GM19395 (cell line): ENCODE results near the gene SRSF4.

Experiments
- ATAC-seq: cut with Tn5 transposase; IDR thresholded peaks from one replicate; pipeline ENCODE4 v1.9.1; 2021; ENCODE audit warnings: mild to moderate bottlenecking, moderate library complexity; ENCODE audit not compliant: unreplicated experiment

The SRSF4 gene

GRCh38 chr1:29201595-29202051, 19.9 kb upstream of the SRSF4 start:
- ATAC-seq = no peak

GRCh38 chr1:29200906-29201594, 19.4 kb upstream of the SRSF4 start:
- ATAC-seq = no peak

DNA sequence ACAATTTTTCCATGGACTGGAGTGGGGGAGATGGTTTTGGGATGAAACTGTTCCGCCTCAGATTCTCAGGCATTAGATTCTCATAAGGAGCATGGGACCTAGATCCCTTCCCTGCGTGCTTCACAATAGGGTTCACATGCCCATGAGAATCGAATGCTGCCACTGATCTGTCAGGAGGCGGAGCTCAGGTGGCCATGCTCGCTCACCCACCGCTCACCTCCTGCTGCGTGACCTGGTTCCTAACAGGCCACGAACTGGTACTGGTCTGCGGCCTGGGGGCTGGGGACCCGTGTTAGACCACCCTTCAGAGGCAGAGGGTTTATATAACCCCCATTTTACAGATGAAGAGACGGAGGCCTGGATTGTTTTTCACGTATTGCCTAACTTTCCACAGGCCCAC, 16.3 kb upstream of the SRSF4 start:
- ATAC-seq = no peak

- no peak for ATAC-seq
These were observed 15.9 kb upstream of the SRSF4 start for GRCh38 chr1:29197590-29197924.

GRCh38 chr1:29196863-29197589, 15.3 kb upstream of the SRSF4 start:
- no peak for ATAC-seq

DNA sequence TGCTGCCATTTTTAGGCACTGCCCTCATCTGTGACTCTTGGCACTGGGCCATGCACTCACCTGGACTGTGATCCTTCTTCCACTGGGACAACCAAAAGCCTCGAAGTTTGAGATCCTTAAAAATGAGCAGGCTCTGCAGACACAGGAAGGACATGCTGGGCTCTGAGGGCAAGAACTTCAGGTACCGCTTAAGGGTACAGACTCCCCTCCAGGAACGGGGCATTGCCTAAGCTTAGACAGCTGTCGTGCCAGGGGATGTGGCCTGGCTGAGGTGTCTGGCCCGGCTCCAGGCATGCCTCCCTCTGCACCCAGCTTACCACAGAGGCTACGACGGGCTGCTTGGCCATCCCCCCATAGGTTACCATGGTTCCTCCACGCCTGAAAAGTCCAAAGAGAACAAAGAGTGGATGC, 14.2 kb upstream of the SRSF4 start:
- no peak for ATAC-seq

- no peak for ATAC-seq
These were observed 12.3 kb upstream of the SRSF4 start for GRCh38 chr1:29193879-29194455.

GRCh38 chr1:29190718-29191117, 9.0 kb upstream of the SRSF4 start:
- ATAC-seq = no peak

GRCh38 chr1:29186707-29187106, 5.0 kb upstream of the SRSF4 start:
- ATAC-seq = no peak

- ATAC-seq = no peak
These were observed 4.6 kb upstream of the SRSF4 start for GRCh38 chr1:29186252-29186651.

GRCh38 chr1:29183287-29183686, 1.6 kb upstream of the SRSF4 start:
- ATAC-seq = no peak

- no peak for ATAC-seq
These were observed 945 bp downstream of the SRSF4 start for GRCh38 chr1:29180497-29181412.

- no peak for ATAC-seq
These were observed 2.0 kb downstream of the SRSF4 start for GRCh38 chr1:29179641-29180184.

GRCh38 chr1:29177022-29177705, 4.5 kb downstream of the SRSF4 start:
- ATAC-seq = no peak

GRCh38 chr1:29176576-29176975, 5.1 kb downstream of the SRSF4 start:
- no peak for ATAC-seq

DNA sequence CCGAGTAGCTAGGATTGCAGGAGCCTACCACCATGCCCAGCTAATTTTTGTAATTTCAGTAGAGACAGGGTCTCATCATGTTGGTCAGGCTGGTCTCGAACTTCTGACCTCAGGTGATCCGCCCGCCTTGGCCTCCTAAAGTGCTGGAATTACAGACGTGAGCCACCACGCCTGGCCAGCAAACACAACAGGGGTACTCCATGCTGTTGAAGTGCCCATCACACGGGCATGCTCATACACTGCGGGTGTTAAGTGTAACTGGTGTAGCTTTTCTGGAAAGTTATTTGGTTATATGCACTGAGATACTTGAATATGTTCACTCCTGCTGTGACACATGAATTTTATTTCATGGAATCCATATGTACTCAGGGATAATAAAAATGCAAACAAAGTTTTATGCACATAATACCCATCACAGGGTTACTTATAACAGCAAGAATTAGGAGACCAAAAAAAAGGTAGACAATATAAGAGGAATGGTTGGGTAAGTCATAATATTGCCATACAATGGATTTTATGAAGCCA, 9.2 kb downstream of the SRSF4 start:
- ATAC-seq = no peak

- ATAC-seq = no peak
These were observed 10.2 kb downstream of the SRSF4 start for GRCh38 chr1:29171521-29171920.

DNA sequence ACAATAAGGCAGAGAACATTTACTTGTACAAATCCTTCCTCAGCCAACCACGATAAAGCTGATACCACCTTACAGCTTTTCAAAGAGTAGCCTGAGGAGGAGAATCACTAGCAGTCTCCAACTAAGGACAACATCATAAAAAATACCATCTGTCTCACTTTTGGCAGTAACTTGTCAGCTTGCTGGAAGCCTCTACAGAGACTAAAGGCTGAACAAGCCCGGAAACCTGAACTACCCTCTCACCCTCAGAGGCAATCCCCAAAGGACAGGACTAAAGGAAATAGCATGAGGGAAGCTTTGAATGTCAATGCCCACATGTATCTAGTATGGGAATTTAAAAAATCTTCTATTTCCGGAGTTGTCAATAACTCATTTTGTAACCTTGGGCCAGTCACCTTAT, 10.6 kb downstream of the SRSF4 start:
- ATAC-seq = no peak

GRCh38 chr1:29169976-29170375, 11.7 kb downstream of the SRSF4 start:
- ATAC-seq = no peak

DNA sequence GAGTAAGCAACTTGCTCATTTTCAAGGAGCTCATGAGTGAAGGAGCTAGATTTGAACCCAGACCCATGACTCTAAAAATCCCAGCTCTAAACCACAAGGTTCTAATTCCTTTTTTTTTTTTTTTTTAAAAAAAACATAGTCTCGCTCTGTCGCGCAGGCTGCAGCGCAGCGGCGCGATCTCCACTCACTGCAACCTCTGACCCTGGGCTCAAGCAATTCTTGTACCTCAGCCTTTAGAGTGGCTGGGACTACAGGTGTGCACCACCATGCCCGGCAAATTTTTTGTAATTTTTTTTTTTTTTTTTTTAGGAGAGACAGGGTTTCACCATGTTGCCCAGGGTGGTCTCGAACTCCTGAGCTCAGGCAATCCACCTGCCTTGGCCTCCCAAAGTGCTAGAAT, 13.8 kb downstream of the SRSF4 start:
- ATAC-seq = no peak
